NCI-H2081 (cell line): Measurements from ENCODE around the gene GPN2.

Experiments
- DNase-seq, 2 experiments: peaks; one replicate each; lab custom pipeline; 2025; lab: John Stamatoyannopoulos, UW

GPN2 gene

DNA sequence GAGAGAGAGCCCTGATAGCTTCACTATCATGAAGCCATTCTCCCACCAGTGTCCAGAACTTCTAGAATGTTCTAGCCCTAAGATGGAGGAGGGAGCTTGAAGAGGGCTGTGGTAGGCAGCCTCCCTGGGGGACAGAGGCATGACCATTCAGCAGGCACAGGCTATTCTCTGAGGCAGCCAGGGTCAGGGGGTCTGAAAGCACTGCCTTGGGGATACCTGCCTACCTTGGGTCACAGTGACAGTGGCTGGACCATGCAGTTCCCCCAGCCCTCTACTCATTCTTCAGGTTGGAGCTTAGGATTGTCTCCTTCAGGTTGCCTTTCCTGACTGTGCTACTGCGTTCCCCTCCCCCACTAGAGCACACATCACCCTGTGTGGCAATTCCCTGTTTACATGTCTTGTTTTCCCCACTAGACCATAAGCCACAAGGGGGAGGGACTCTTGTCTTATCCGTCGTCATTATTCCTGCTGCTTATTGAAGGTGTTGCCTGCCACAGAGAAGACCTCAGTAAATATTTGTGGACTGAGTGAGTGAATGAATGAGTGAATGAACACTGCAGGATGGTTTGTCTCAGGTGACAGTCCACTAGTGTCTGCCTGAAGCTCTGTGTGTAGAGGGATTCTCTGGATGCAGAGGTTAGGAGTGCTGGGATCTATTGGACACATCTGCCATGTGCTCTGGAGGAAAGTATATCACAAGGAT, 58.4 kb downstream of the GPN2 start:
- DNase-seq: no peak

DNA sequence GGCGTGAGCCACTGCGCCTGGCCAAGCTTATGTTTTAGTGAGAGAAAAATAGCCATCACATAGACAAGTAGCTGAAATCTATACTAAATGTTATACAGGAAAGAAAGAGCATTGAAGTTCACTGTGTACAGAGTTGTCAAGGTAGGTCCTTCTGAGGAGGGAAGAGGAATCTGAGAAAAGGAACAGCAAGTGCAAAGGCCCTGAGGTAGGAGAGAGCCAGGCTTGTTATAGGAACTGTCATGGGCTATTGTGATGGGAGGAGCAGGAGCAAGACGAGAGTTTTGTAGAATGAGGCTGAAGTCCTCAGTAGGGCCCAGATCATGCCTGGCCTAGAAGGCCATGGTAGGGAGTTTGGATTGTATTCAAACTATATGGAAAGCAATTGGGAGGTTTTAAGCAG, 59.0 kb downstream of the GPN2 start:
- no peak for DNase-seq

DNA sequence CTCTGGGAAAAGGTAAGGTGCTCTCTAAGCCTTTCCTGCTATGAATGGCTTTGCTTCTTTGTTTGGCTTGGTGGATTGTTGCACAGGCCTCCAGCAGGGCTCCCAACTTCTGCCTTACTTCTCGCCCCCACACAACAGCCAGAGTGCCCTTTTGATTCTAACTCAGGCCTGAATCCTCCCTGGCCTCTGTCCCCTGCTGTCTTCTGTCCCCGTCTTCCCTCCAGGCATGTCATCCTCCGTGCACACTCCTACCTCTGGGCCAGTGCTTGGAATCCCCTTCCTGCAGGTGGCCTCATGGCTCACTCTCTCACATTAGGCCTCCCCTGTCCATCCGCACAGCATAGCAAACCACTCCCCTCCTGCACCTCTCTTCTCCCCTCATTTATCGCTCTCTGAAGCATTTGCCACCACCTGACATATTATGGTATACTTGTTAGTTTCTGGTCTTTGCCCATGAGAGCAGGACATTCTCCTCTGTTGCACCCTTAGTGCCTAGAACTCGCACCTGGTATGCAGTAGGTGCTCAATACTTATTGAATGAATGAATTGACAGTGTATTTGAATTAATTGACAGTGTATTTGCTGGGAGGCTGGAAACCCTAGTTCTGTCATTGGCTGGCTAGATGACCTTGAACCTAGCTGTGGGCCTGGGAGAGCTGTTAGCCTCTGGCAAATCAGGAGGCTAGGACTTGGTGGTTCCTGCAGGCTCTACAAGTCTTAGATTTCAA, 60.7 kb downstream of the GPN2 start:
- DNase-seq: no peak

DNA sequence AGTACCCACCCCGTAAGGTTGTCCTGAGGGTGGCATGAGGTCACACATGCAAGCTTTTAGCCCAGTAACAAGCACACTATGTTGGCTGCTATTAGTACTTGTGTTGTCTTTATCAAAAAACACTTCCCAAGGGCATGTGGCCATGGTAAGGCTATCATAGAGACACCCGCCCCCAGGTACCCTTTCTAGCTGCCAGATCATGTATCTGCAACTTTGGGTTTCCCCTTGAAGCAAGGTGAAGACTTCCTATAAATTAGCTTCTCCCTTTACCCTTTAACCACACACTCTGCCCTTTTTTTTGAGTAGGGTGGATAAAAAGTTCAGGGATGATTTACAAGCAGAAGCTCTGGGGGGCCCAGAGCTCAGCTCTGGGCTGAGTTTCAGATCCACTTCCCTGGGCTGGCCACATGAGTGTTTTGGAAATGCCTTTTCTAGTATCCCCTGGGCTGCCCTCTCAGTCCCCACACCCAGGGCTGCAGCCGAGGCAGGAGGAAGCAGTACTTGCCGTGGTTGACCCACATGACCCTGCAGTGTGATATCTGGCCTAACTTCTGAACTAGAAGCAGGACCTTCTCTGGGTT, 61.6 kb downstream of the GPN2 start:
- no peak for DNase-seq

DNA sequence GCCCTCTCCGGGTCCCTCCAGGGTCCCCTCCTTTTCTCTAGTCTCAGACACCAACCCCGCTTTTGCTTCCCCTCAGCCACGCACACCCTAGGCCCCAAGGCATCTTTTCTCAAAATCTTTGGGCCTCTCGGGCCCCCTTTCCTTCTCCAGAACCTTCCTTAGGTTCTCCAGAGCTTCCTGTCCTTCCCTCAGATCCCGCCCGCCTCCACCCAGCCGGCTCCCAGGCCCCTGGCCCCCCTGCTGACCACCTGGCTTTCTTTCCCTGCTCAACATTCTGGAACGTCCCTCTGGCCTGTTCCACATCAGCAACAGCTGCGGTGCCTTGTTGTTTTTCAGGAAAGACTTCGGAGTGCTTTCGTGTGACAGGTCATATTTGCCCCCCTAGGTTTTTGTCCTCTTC, 62.4 kb downstream of the GPN2 start:
- no peak for DNase-seq

DNA sequence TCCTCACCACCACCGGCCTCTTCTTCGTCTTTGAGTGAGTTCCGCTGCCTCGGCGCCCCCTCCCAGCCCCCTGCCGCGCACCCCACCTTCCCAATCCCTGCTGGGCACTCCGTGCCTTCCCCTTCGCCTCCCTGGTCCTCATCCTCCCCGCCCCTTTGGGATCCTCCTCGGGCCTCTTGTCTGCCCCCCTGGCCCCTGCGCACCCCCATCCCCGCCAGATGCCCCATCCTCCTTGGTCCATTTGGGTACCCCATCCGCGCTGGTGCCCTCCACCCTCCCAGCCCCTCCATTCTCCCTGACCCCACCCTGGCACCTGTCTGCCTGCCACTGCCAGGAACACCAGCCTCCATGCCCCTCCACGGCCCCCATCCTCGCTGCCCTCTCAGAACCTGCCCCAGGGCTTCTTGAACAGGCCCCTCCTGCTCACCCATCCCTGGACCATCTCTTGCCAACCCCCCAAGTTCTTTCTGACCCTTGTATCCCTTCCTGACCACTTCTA, 62.9 kb downstream of the GPN2 start:
- DNase-seq: no peak

DNA sequence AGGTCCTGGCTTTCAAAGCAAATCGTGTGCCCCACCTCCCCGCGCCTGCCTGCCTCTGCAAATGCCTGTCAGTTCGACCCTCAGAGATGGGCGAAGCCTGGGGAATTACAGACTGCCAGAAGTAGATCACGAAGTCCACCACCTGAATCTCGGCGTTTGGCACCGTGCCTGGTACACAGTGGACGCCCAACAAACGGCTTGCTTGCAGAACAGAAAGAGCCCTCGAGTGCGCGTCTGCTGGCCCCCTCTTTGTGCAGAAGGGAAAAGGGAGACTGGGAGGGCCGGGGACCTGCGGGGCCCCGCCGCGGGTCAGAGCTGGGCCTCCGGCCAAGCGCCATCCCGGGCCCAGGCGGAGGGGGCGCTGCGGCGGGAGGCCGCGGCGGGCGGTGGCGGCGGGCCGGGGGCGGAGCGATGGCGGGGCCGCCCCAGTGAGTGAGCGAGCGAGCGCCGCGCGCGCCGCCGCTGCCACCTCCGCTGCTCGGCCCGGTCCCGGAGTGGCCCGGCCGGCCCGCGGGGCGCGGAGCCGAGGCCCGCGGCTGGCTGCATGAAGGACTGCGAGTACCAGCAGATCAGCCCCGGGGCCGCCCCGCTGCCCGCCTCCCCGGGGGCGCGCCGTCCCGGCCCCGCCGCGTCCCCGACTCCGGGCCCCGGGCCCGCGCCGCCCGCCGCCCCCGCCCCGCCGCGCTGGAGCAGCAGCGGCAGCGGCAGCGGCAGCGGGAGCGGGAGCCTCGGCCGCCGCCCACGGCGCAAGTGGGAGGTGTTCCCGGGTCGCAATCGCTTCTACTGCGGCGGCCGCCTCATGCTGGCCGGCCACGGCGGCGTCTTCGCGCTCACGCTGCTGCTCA, 63.6 kb downstream of the GPN2 start, which contains the start of gene ZDHHC18:
ZDHHC18 (plus strand) TSS at position 428 of the 845 bp plus-strand sequence; CDS start at position 545, 117 bp downstream.
- DNase-seq: peak; percentile 30 to 48
